ENCODE measurements around the gene TMEM41B.

DNA sequence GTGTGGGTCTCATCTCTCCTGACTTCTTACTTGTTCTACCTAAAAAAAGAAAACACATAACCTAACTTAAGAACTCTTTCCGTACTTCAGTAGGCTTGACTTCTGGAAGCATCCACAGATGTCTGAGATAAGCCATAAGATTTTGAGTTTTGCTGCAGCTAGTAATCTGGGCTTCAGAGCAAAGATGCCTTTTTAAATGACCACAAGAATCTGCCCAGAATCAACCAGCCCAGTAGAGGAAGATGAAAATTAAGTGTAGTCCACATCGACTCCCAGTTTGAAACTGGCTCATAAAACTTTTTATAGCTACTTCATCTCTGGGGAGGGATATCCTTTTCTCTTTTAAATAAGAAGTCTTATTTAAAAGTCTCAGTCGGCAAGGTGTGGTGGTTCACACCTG is 60.0 kb downstream of the TMEM41B start:
- TF ChIP-seq POLR2A (IDR thresholded peaks at IDR 0.05; ENCODE audit: low read length) (no peak), GATA1 (IDR thresholded peaks at IDR 0.05; ENCODE audit: low read depth, low read length) (no peak)

All from erythroblast (primary cell).